HepG2 (cell line): ENCODE results near the gene ARHGAP31. TPM values are rescaled to one million over a fixed set of nuclear protein-coding genes. Genes with fewer than 3 reads are reported as not detected.

Experiments
- ATAC-seq: fragments of 200-7000 bp; cut with Tn5 transposase; 3 replicates; pipeline ENCODE4 v1.9.1; 2020; ENCODE audit warnings: mild to moderate bottlenecking, moderate library complexity
- BruUV-seq: library from RNA; stranded (reverse); fragments of 400-500 nt; replicated peaks from 2 replicates; lab custom pipeline; 2021; lab: Mats Ljungman, UMichigan
- CTCF ChIA-PET: fragments of 300-600 bp; formaldehyde crosslinking; extraction: SDS; loops from one replicate; lab custom pipeline; 2021; ENCODE audit warnings: low total read pairs, inconsistent platforms, low intra/inter-chr PET ratio; lab: Yijun Ruan, JAX
- POLR2A ChIA-PET: fragments of 350-600 bp; sonication (Branson Sonifier 250); formaldehyde crosslinking; loops from one replicate; lab custom pipeline; 2020; ENCODE audit warnings: antibody characterized with exemption, inconsistent platforms; lab: Yijun Ruan, JAX
- DNase-seq: peaks from one replicate; pipeline ENCODE4 v3.0.0-alpha.2; 2015; ENCODE audit warnings: low spot score
- FAIRE-seq: peaks from 3 replicates; lab custom pipeline; 2011; peaks lifted over from hg19 to GRCh38; lab: Jason Lieb, UNC
- H2AFZ ChIP-seq: one replicate; pipeline ENCODE4 v1.6.1; 2011; ENCODE audit warnings: low read length, inconsistent platforms
- H3K27ac ChIP-seq: fragments of 300-600 bp; 3 replicates; pipeline ENCODE4 v1.8.0; 2011; ENCODE audit warnings: mixed run types, mild to moderate bottlenecking, mixed read lengths, low read length, inconsistent platforms; ENCODE audit not compliant: insufficient read depth; ENCODE audit errors: extremely low read length
- H3K27me3 ChIP-seq, 2 experiments: fragments of 200-600 bp in 1 of 2; 2 replicates in 1 of 2; 3 replicates in 1 of 2; pipeline versions ENCODE4 v1.6.0 to v1.8.0; 2011; ENCODE audit warnings: low read length in 2 of 2, mild to moderate bottlenecking in 2 of 2, moderate library complexity in 2 of 2, inconsistent platforms in 1 of 2; ENCODE audit not compliant: insufficient read depth in 2 of 2, control insufficient read depth in 1 of 2
- H3K36me3 ChIP-seq, 2 experiments: fragments of 200-600 bp in 1 of 2; replicated peaks in 1 of 2; 2 replicates in 1 of 2; 3 replicates in 1 of 2; pipeline versions ENCODE4 v1.5.1 to v1.8.0; 2011; ENCODE audit warnings: low read length in 2 of 2, inconsistent platforms in 1 of 2; ENCODE audit not compliant: insufficient read depth in 2 of 2, control insufficient read depth in 1 of 2
- H3K4me1 ChIP-seq: 2 replicates; pipeline ENCODE4 v1.5.1; 2012; ENCODE audit warnings: low read length, inconsistent platforms; ENCODE audit not compliant: insufficient read depth
- H3K4me2 ChIP-seq: 2 replicates; pipeline ENCODE4 v1.6.0; 2011; ENCODE audit warnings: low read depth, low read length, inconsistent platforms
- H3K4me3 ChIP-seq, 3 experiments: fragments of 200-600 bp in 1 of 3; sonication (generic), shearing (Covaris generic) in 1 of 3; replicated peaks in 1 of 3; 2 replicates each; pipeline ENCODE4 v1.5.1; 2011 to 2016; ENCODE audit warnings: low read length in 3 of 3, inconsistent platforms in 2 of 3, low read depth in 2 of 3, mild to moderate bottlenecking in 2 of 3, control low read depth in 1 of 3, mixed read lengths in 1 of 3; ENCODE audit not compliant: insufficient read depth in 1 of 3
- H3K79me2 ChIP-seq: one replicate; pipeline ENCODE4 v1.6.1; 2011; ENCODE audit warnings: low read length, inconsistent platforms; ENCODE audit not compliant: insufficient read depth
- H3K9ac ChIP-seq: 2 replicates; pipeline ENCODE4 v1.6.0; 2011; ENCODE audit warnings: mild to moderate bottlenecking, low read depth, low read length, inconsistent platforms; ENCODE audit not compliant: insufficient read depth
- H3K9me3 ChIP-seq: 2 replicates; pipeline ENCODE4 v1.5.1; 2012; ENCODE audit warnings: mild to moderate bottlenecking, low read length
- H4K20me1 ChIP-seq: 2 replicates; pipeline ENCODE4 v1.6.0; 2011; ENCODE audit warnings: inconsistent platforms, mild to moderate bottlenecking, low read length, moderate library complexity; ENCODE audit not compliant: insufficient read depth
- CBX1 ChIP-seq: IDR thresholded peaks from one replicate; pipeline ENCODE4 v1.6.1; 2016; ENCODE audit warnings: antibody characterized with exemption, low read depth
- FOSL2 ChIP-seq: sonication (generic); formaldehyde crosslinking; IDR thresholded peaks from 2 replicates; pipeline ENCODE4 v1.4.0; 2020; ENCODE audit warnings: missing genetic modification reagents
- HHEX ChIP-seq: IDR thresholded peaks from 2 replicates; pipeline ENCODE4 v1.6.1; 2016; ENCODE audit warnings: control low read depth
- MAFF ChIP-seq: IDR thresholded peaks from 2 replicates; pipeline ENCODE4 v1.6.1; 2011; ENCODE audit warnings: low read depth, low read length, improper control_type of control experiment
- MAFK ChIP-seq, 2 experiments: IDR thresholded peaks in 1 of 2; conservative IDR thresholded peaks in 1 of 2; 2 replicates each; pipeline ENCODE4 v1.6.1; 2011; ENCODE audit warnings: improper control_type of control experiment in 2 of 2, low read length in 2 of 2
- ZMAT3 ChIP-seq: sonication (generic); formaldehyde crosslinking; conservative IDR thresholded peaks from 2 replicates; pipeline ENCODE4 v1.7.0; 2021; ENCODE audit warnings: missing genetic modification reagents
- ZNF546 ChIP-seq: sonication (generic); formaldehyde crosslinking; conservative IDR thresholded peaks from 2 replicates; pipeline ENCODE4 v1.8.1; 2023; ENCODE audit warnings: mild to moderate bottlenecking, missing genetic modification reagents
- WGBS: methylation state at CpG from one replicate; pipeline ENCODE4 v1.1.6; 2017; ENCODE audit warnings: low lambda C conversion rate; 5-methylcytosine and 5-hydroxymethylcytosine counted together
- in situ Hi-C: cut with HindIII; loops from 2 replicates; pipeline ENCODE4 v1.10.0; 2017; ENCODE audit warnings: low pct_unique_long_range_greater_than_20kb; ENCODE audit not compliant: extremely low pct_ligation_motif_present
- intact Hi-C: fragments of 100-400 bp; cut with micrococcal nuclease; formaldehyde crosslinking; loops from one replicate; pipeline ENCODE4 v1.10.0; 2022; ENCODE audit not compliant: unreplicated experiment
- polyA plus RNA-seq, 8 experiments: library from polyadenylated mRNA; depleted of rRNA in 3 of 8; stranded (reverse) in 7 of 8; unstranded in 1 of 8; fragments of >200 nt; fragmentation: Illumina TruSeq in 4 of 8; extraction: Trizol in 4 of 8; gene quantifications; 2 replicates each; pipeline versions ENCODE4 v1.2.1 to v1.2.3, GENCODE V29; 2011 to 2016; ENCODE audit warnings: low read depth in 4 of 8, missing spikeins in 1 of 8, mixed read lengths in 1 of 8; ENCODE audit not compliant: insufficient read depth in 1 of 8
- total RNA-seq, 5 experiments: library from RNA; depleted of rRNA; stranded (reverse); fragments of >200 nt; fragmentation: Illumina TruSeq; extraction: Trizol; gene quantifications; 2 replicates each; pipeline ENCODE4 v1.2.3, GENCODE V29; 2016; ENCODE audit warnings: low read depth in 1 of 5
- TF ChIP-seq, protein P1 (sequence below): IDR thresholded peaks from 2 replicates; pipeline ENCODE4 v1.6.1; 2016; ENCODE audit warnings: mild to moderate bottlenecking

Gene ARHGAP31
- total and polyA plus RNA-seq, 2 of the 13 experiments (the other 11 are each of a cell fraction or from before 2014, with no cell fraction given), result not detected

- Histone ChIP-seq H2AFZ (no peak overlapping the region), H3K27ac (no peak overlapping the region), H3K9me3 (no peaks in the 10 kb centered on the region), H3K27me3 (no peaks in the 10 kb centered on the region; a peak in 1 of 5 replicates), H4K20me1 (no peaks in the 10 kb centered on the region), H3K4me1 (no peaks in the 10 kb centered on the region), H3K9ac (no peak overlapping the region), H3K4me2 (no peak overlapping the region), H3K4me3 (no peak overlapping the region), H3K36me3 (no peaks in the 10 kb centered on the region), H3K79me2 (no peaks in the 10 kb centered on the region)
- ChIA-PET CTCF (no interaction called here), POLR2A (no interaction called here)
- WGBS, result 51% methylated on average over 7 of the region's 7 CpGs
- BruUV-seq, result no TSS peak
- ATAC-seq, result no peak
- TF ChIP-seq HHEX (no peak), CBX1 (no peak)
- in situ Hi-C loops, result no loop called here
- intact Hi-C loops, result no loop called here
- no peak for DNase-seq
- FAIRE-seq, result no peak
These were observed 80.9 kb downstream of the ARHGAP31 start for GRCh38 chr3:119375106-119375505.

- FAIRE-seq (no peak), ATAC-seq (no peak)
- no peaks in the 10 kb centered on the region for H3K79me2 ChIP-seq
- H3K4me3 ChIP-seq, result no peak overlapping the region
- ChIA-PET CTCF (no interaction called here), POLR2A (no interaction called here)
- H4K20me1 ChIP-seq, result no peaks in the 10 kb centered on the region
- no peak overlapping the region for H3K4me2 ChIP-seq
- no peaks in the 10 kb centered on the region for H3K9me3 ChIP-seq
- no peaks in the 10 kb centered on the region for H3K36me3 ChIP-seq
- TF ChIP-seq, protein P1, sequence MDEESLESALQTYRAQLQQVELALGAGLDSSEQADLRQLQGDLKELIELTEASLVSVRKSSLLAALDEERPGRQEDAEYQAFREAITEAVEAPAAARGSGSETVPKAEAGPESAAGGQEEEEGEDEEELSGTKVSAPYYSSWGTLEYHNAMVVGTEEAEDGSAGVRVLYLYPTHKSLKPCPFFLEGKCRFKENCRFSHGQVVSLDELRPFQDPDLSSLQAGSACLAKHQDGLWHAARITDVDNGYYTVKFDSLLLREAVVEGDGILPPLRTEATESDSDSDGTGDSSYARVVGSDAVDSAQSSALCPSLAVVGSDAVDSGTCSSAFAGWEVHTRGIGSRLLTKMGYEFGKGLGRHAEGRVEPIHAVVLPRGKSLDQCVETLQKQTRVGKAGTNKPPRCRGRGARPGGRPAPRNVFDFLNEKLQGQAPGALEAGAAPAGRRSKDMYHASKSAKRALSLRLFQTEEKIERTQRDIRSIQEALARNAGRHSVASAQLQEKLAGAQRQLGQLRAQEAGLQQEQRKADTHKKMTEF (CRISPR knock-in tag), result no peak
- TF ChIP-seq ZNF546 (CRISPR knock-in tag) (no peak), MAFF (peak; percentile 85), ZMAT3 (CRISPR knock-in tag) (no peak), FOSL2 (CRISPR knock-in tag) (no peak), MAFK (conservative IDR thresholded peaks at IDR 0.05 in 1 of 2, IDR thresholded peaks at IDR 0.05 in 1 of 2; ENCODE audit: low read length in 2 of 2) (peak; percentile 82 to 90)
- TF ChIP-seq, all 625 proteins: peak for 2
- intact Hi-C loops, result no loop called here
- H3K9ac ChIP-seq, result no peak overlapping the region
- in situ Hi-C loops, result no loop called here
- H3K4me1 ChIP-seq, result no peaks in the 10 kb centered on the region
- no peak overlapping the region for H2AFZ ChIP-seq
- H3K27ac ChIP-seq, result no peak overlapping the region
- BruUV-seq, result no TSS peak
- no peak for DNase-seq
- 81% methylated on average over 4 of the region's 4 CpGs for WGBS
- no peaks in the 10 kb centered on the region; a peak in 1 of 5 replicates for H3K27me3 ChIP-seq
These were observed 81.3 kb downstream of the ARHGAP31 start for GRCh38 chr3:119375510-119375909.
